ENCODE data around the gene PPP2R5C.

PPP2R5C gene

DNA sequence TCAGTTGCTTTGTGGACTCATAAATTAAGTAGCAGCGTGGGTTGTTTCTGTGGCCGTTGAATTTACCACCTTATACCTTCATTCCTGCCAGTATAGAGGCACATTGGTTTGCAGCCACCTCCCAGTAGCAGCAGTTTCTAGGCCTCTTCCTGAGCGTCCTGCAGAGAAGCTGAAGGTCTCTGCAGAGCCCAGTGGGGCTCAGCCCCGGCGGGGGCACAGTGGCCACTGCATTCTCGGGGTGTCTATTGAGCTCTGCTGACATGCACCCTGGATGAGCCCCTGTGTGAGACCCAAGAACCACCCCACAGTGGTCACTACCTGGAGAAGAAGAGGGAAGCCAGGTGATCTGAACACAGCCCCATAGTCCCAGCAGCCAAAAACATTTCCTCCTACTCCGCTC, 145.1 kb downstream of the PPP2R5C start:
- 96 to 100% methylated on average over 3 to 4 of the region's 7 CpGs for WGBS, 2 experiments (ENCODE audit: insufficient coverage in 2 of 2)
- Histone ChIP-seq H3K36me3 (ENCODE audit: control insufficient read depth, insufficient read depth, low read length) (peaks cover 86% of the 10 kb centered on the region), H3K9me3 (ENCODE audit: control insufficient read depth, low read length) (no peaks in the 10 kb centered on the region)

GRCh38 chr14:101907619-101908018, 146.1 kb downstream of the PPP2R5C start:
- Histone ChIP-seq H3K4me3 (ENCODE audit: extremely low read depth, insufficient read depth, low read length, poor library complexity, severe bottlenecking) (no peak overlapping the region), H3K9me3 (ENCODE audit: control insufficient read depth, low read length) (no peaks in the 10 kb centered on the region), H3K4me1 (ENCODE audit: control insufficient read depth, insufficient read depth, low read length, poor library complexity, severe bottlenecking) (no peaks in the 10 kb centered on the region), H3K36me3 (ENCODE audit: control insufficient read depth, insufficient read depth, low read length) (peaks cover 85% of the 10 kb centered on the region), H3K27ac (ENCODE audit: low read depth, low read length, severe bottlenecking) (no peak overlapping the region)
- 92 to 97% methylated on average over 16 of the region's 16 CpGs for WGBS, 2 experiments (ENCODE audit: insufficient coverage in 2 of 2)

More for the DNA sequence above, 145.1 kb downstream of the PPP2R5C start:
- Histone ChIP-seq H3K4me3 (ENCODE audit: extremely low read depth, insufficient read depth, low read length, poor library complexity, severe bottlenecking) (no peak overlapping the region), H3K4me1 (ENCODE audit: control insufficient read depth, insufficient read depth, low read length, poor library complexity, severe bottlenecking) (no peaks in the 10 kb centered on the region), H3K27ac (ENCODE audit: low read depth, low read length, severe bottlenecking) (no peak overlapping the region)

DNA sequence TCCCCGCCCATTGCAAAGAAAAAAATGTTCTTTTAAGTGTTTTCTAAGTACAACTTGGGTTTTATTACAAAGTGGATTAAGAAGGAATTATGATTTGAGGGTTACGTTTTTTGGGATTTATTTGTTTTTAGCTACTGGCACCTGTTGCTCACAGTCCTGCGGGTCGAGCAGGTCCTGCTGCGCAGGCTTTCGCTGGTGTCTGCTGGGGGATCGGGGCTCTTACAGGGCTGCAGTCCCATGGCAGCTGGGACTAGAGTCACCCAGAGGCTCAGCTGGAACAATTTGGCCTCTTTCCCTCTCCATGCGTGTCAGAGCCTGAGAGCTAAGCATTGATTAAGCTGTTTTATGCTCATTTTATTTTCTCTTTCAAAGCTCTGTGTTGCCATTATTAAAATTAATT, 147.3 kb downstream of the PPP2R5C start:
- WGBS, 2 experiments (ENCODE audit: insufficient coverage in 2 of 2) = 98 to 99% methylated on average over 6 to 8 of the region's 8 CpGs
- H3K9me3 ChIP-seq (ENCODE audit: control insufficient read depth, low read length) = no peaks in the 10 kb centered on the region
- no peaks in the 10 kb centered on the region for H3K4me1 ChIP-seq (ENCODE audit: control insufficient read depth, insufficient read depth, low read length, poor library complexity, severe bottlenecking)
- H3K27ac ChIP-seq (ENCODE audit: low read depth, low read length, severe bottlenecking) = no peak overlapping the region
- H3K36me3 ChIP-seq (ENCODE audit: control insufficient read depth, insufficient read depth, low read length) = peaks cover 85% of the 10 kb centered on the region
- no peak overlapping the region for H3K4me3 ChIP-seq (ENCODE audit: extremely low read depth, insufficient read depth, low read length, poor library complexity, severe bottlenecking)

GRCh38 chr14:101909371-101910096, 148.0 kb downstream of the PPP2R5C start:
- WGBS, 2 experiments (ENCODE audit: insufficient coverage in 2 of 2) = 96 to 98% methylated on average over 9 of the region's 12 CpGs
- Histone ChIP-seq H3K4me3 (ENCODE audit: extremely low read depth, insufficient read depth, low read length, poor library complexity, severe bottlenecking) (no peak overlapping the region), H3K9me3 (ENCODE audit: control insufficient read depth, low read length) (no peaks in the 10 kb centered on the region), H3K36me3 (ENCODE audit: control insufficient read depth, insufficient read depth, low read length) (peaks cover 85% of the 10 kb centered on the region), H3K4me1 (ENCODE audit: control insufficient read depth, insufficient read depth, low read length, poor library complexity, severe bottlenecking) (no peaks in the 10 kb centered on the region), H3K27ac (ENCODE audit: low read depth, low read length, severe bottlenecking) (no peak overlapping the region)

GRCh38 chr14:101912841-101913240, 151.3 kb downstream of the PPP2R5C start:
- H3K27ac ChIP-seq (ENCODE audit: low read depth, low read length, severe bottlenecking) = no peak overlapping the region
- WGBS, 2 experiments (ENCODE audit: insufficient coverage in 2 of 2) = 95 to 96% methylated on average over 8 of the region's 13 CpGs
- no peak overlapping the region for H3K4me3 ChIP-seq (ENCODE audit: extremely low read depth, insufficient read depth, low read length, poor library complexity, severe bottlenecking)
- H3K9me3 ChIP-seq (ENCODE audit: control insufficient read depth, low read length) = no peaks in the 10 kb centered on the region
- H3K36me3 ChIP-seq (ENCODE audit: control insufficient read depth, insufficient read depth, low read length) = peaks cover 54% of the 10 kb centered on the region
- peaks cover 6% of the 10 kb centered on the region for H3K4me1 ChIP-seq (ENCODE audit: control insufficient read depth, insufficient read depth, low read length, poor library complexity, severe bottlenecking)

- 98% methylated on average over 7 of the region's 8 CpGs for WGBS, 2 experiments (ENCODE audit: insufficient coverage in 2 of 2)
- no peak overlapping the region for H3K27ac ChIP-seq (ENCODE audit: low read depth, low read length, severe bottlenecking)
- H3K9me3 ChIP-seq (ENCODE audit: control insufficient read depth, low read length) = no peaks in the 10 kb centered on the region
- peaks cover 41% of the 10 kb centered on the region for H3K36me3 ChIP-seq (ENCODE audit: control insufficient read depth, insufficient read depth, low read length)
- H3K4me3 ChIP-seq (ENCODE audit: extremely low read depth, insufficient read depth, low read length, poor library complexity, severe bottlenecking) = no peak overlapping the region
- peaks cover 7% of the 10 kb centered on the region for H3K4me1 ChIP-seq (ENCODE audit: control insufficient read depth, insufficient read depth, low read length, poor library complexity, severe bottlenecking)
These were observed 152.6 kb downstream of the PPP2R5C start for GRCh38 chr14:101914083-101914482.

DNA sequence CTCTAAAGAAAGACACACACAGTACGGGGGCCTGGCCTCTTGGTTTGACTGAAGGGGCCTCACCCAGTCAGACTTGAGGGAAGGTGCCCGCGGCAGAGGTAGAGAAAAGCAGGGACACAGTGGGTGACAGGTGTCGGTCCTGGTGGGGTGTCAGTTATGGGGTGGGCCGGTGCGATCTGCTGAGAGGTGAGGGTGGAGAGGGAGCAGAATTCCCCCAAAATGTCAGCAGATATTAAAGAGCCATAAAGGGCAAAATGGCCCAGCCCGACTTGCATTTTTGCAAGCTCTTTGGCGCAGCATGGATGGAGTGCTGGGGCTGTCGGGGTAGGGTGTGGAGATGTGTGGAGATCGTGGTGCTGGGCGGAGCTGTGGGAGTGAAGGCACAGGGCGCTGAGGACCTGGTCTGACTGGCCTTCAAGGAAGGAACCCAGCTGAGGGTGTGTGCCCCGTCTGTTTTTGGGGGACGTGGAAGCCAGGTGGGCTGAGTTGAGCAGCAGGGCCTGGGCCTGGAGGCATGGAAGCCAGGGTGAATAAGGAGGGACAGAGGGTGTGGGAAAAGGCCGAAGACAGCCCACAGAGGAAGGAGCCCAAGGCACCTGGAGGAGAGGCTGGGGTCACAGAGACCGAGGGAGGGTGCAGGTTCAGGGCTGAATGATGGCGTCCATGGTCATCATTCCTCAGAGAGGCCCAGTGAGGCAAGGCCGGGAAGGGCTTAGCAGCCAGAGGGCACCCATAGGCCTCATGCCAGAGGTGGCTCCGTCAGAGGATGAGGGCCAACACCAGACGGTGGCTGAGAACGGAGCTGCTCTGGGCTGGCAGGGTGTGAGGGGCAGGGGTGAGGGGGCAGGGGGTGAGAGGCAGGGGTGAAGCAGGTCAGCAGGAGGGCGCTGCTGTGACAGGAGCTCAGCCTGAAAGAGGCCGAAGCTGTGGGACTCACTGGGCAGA, 154.6 kb downstream of the PPP2R5C start:
- 94 to 97% methylated on average over 13 to 19 of the region's 23 CpGs for WGBS, 2 experiments (ENCODE audit: insufficient coverage in 2 of 2)
- peaks cover 34% of the 10 kb centered on the region for H3K36me3 ChIP-seq (ENCODE audit: control insufficient read depth, insufficient read depth, low read length)
- no peak overlapping the region for H3K27ac ChIP-seq (ENCODE audit: low read depth, low read length, severe bottlenecking)
- H3K9me3 ChIP-seq (ENCODE audit: control insufficient read depth, low read length) = no peaks in the 10 kb centered on the region
- peaks cover 7% of the 10 kb centered on the region for H3K4me1 ChIP-seq (ENCODE audit: control insufficient read depth, insufficient read depth, low read length, poor library complexity, severe bottlenecking)
- no peak overlapping the region for H3K4me3 ChIP-seq (ENCODE audit: extremely low read depth, insufficient read depth, low read length, poor library complexity, severe bottlenecking)

DNA sequence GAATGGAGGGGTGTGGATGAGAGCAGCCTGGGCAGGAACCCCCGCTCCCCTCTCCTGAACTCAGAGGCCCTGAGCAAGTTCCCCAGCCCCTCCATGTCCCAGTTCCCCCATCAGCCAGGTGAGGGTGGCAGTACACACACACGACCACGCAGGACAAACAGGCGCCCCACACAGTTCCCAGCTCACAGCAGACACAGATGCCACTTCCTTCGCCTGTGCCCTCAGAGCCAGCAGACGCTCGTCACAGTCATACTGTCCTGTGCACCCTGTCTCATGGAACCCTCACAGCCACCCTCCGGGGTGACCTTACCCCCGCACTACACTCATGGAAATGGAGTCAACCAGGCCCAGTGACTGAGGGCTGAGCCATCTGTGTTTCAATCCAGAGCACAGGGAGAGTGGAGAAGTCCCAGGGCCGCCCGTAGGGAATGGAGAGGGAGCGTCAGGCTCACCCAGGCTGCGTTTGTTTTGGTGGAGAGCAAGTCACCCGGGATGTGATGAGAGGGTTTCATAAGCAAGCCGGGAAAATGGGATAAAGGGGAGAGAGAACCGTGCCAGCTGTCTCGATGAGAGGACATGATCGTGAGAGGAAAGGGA, 155.4 kb downstream of the PPP2R5C start:
- no peak overlapping the region for H3K27ac ChIP-seq (ENCODE audit: low read depth, low read length, severe bottlenecking)
- no peaks in the 10 kb centered on the region for H3K9me3 ChIP-seq (ENCODE audit: control insufficient read depth, low read length)
- 81 to 88% methylated on average over 17 to 18 of the region's 18 CpGs for WGBS, 2 experiments (ENCODE audit: insufficient coverage in 2 of 2)

DNA sequence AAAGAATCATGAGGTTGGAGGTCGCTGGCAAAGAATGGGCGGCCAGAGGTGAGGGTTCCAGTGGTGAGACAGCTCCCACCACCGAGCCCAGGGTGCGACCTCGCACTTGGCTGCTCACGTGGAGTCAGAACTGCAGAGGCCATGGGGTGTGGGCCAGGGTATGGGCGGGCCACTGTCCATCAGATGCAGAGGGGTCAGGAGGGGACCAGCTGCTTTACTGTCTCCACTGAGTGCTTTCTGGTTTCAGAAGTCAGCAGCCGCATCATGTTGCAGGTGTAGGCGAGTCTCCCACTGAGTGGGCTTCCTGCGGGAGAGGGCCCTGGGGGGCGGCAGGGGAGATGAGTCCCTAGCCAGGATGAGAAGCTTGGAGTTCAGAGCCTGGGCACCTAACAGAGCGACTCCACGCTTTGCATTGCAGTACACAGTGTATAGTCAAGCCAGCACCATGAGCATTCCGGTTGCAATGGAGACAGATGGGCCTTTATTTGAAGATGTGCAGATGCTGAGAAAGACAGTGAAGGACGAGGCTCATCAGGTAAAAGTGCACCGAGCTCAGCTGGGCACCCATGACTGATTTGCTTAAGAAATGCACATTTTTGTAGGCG, 156.0 kb downstream of the PPP2R5C start:
- no peaks in the 10 kb centered on the region for H3K9me3 ChIP-seq (ENCODE audit: control insufficient read depth, low read length)
- peaks cover 7% of the 10 kb centered on the region for H3K4me1 ChIP-seq (ENCODE audit: control insufficient read depth, insufficient read depth, low read length, poor library complexity, severe bottlenecking)
- 47 to 57% methylated on average over 17 of the region's 17 CpGs for WGBS, 2 experiments (ENCODE audit: insufficient coverage in 2 of 2)
- H3K36me3 ChIP-seq (ENCODE audit: control insufficient read depth, insufficient read depth, low read length) = peaks cover 24% of the 10 kb centered on the region
- no peak overlapping the region for H3K27ac ChIP-seq (ENCODE audit: low read depth, low read length, severe bottlenecking)
- no peak overlapping the region for H3K4me3 ChIP-seq (ENCODE audit: extremely low read depth, insufficient read depth, low read length, poor library complexity, severe bottlenecking)

More for the DNA sequence above, 155.4 kb downstream of the PPP2R5C start:
- H3K36me3 ChIP-seq (ENCODE audit: control insufficient read depth, insufficient read depth, low read length) = peaks cover 28% of the 10 kb centered on the region
- H3K4me3 ChIP-seq (ENCODE audit: extremely low read depth, insufficient read depth, low read length, poor library complexity, severe bottlenecking) = no peak overlapping the region
- peaks cover 7% of the 10 kb centered on the region for H3K4me1 ChIP-seq (ENCODE audit: control insufficient read depth, insufficient read depth, low read length, poor library complexity, severe bottlenecking)
